GM23338 (cell line): Measurements from ENCODE around the gene PLEKHG5. TPM values are rescaled to one million over a fixed set of nuclear protein-coding genes. Genes with fewer than 3 reads are reported as not detected.

Experiments used
- ATAC-seq: fragments of 200-7000 bp; cut with Tn5 transposase; 3 replicates; pipeline ENCODE4 v1.9.1; 2020
- DNase-seq: peaks from one replicate; pipeline ENCODE4 v3.0.0-alpha.2; 2015; ENCODE audit warnings: low spot score
- H2AFZ ChIP-seq: fragments of 200-600 bp; sonication (generic); 2 replicates; pipeline ENCODE4 v1.8.0; 2016; ENCODE audit warnings: antibody characterized with exemption, mild to moderate bottlenecking, moderate library complexity
- H3F3A ChIP-seq: fragments of 200-600 bp; sonication (generic); replicated peaks from 2 replicates; pipeline ENCODE4 v1.8.0; 2017; ENCODE audit warnings: antibody characterized with exemption, mixed run types, low read depth
- H3K27ac ChIP-seq: fragments of 200-600 bp; sonication (generic); 2 replicates; pipeline ENCODE4 v1.6.1; 2016; ENCODE audit warnings: low read depth
- H3K27me3 ChIP-seq: fragments of 200-600 bp; sonication (generic); 2 replicates; pipeline ENCODE4 v1.8.0; 2016; ENCODE audit warnings: mild to moderate bottlenecking, mixed run types, moderate library complexity; ENCODE audit not compliant: insufficient read depth
- H3K36me3 ChIP-seq: fragments of 200-600 bp; sonication (generic); 2 replicates; pipeline ENCODE4 v1.8.0; 2016; ENCODE audit warnings: mild to moderate bottlenecking; ENCODE audit not compliant: insufficient read depth
- H3K4me1 ChIP-seq: fragments of 200-600 bp; sonication (generic); 2 replicates; pipeline ENCODE4 v1.8.0; 2016; ENCODE audit warnings: mild to moderate bottlenecking, moderate library complexity; ENCODE audit not compliant: insufficient read depth
- H3K4me2 ChIP-seq: fragments of 200-600 bp; sonication (generic); 2 replicates; pipeline ENCODE4 v1.7.1; 2017; ENCODE audit warnings: mixed run types
- H3K4me3 ChIP-seq: fragments of 200-600 bp; sonication (generic); 2 replicates; pipeline ENCODE4 v1.6.1; 2016; ENCODE audit warnings: mixed run types
- H3K79me2 ChIP-seq: fragments of 200-600 bp; sonication (generic); replicated peaks from 2 replicates; pipeline ENCODE4 v1.8.0; 2017; ENCODE audit warnings: mild to moderate bottlenecking; ENCODE audit not compliant: insufficient read depth
- H3K9me2 ChIP-seq: fragments of 200-600 bp; sonication (generic); 2 replicates; pipeline ENCODE4 v1.8.0; 2017; ENCODE audit not compliant: insufficient read depth
- H4K20me1 ChIP-seq: fragments of 200-600 bp; sonication (generic); replicated peaks from 2 replicates; pipeline ENCODE4 v1.8.0; 2017; ENCODE audit warnings: mild to moderate bottlenecking; ENCODE audit not compliant: insufficient read depth
- H3K27ac Mint-ChIP-seq: 2 replicates; pipeline ENCODE4 v1.8.0; 2020; ENCODE audit warnings: inconsistent platforms, mild to moderate bottlenecking, moderate library complexity, mixed read lengths
- H3K27me3 Mint-ChIP-seq: 3 replicates; pipeline ENCODE4 v1.8.0; 2022; ENCODE audit warnings: low read depth, mild to moderate bottlenecking, moderate library complexity, mixed read lengths, inconsistent platforms; ENCODE audit not compliant: insufficient read depth, poor library complexity
- H3K36me3 Mint-ChIP-seq: 3 replicates; pipeline ENCODE4 v1.8.0; 2021; ENCODE audit warnings: low read depth, mild to moderate bottlenecking, inconsistent platforms, moderate library complexity, mixed read lengths
- H3K4me1 Mint-ChIP-seq: 3 replicates; pipeline ENCODE4 v1.8.0; 2020; ENCODE audit warnings: mild to moderate bottlenecking, inconsistent platforms, mixed read lengths
- H3K4me3 Mint-ChIP-seq: 3 replicates; pipeline ENCODE4 v1.8.0; 2021; ENCODE audit warnings: moderate library complexity, mild to moderate bottlenecking, inconsistent platforms, mixed read lengths
- H3K9me3 Mint-ChIP-seq: 3 replicates; pipeline ENCODE4 v1.8.0; 2020; ENCODE audit warnings: moderate library complexity, mild to moderate bottlenecking, inconsistent platforms, mixed read lengths
- CREB1 ChIP-seq: fragments of 250-450 bp; sonication (Bioruptor Pico); IDR thresholded peaks from 2 replicates; pipeline ENCODE4 v1.5.0; 2020; ENCODE audit warnings: low read depth, mild to moderate bottlenecking, moderate library complexity
- EZH2 ChIP-seq: fragments of 200-600 bp; sonication (generic); IDR thresholded peaks from one replicate; pipeline ENCODE4 v1.8.0; 2017; ENCODE audit warnings: antibody characterized with exemption, mild to moderate bottlenecking, low read depth; ENCODE audit not compliant: unreplicated experiment
- EZH2phosphoT487 ChIP-seq: fragments of 200-600 bp; sonication (generic); IDR thresholded peaks from one replicate; pipeline ENCODE4 v1.8.1; 2018; ENCODE audit warnings: antibody characterized with exemption; ENCODE audit not compliant: unreplicated experiment
- POLR2AphosphoS5 ChIP-seq: IDR thresholded peaks from 2 replicates; pipeline ENCODE4 v1.6.1; 2016; ENCODE audit warnings: antibody characterized with exemption, low read depth
- STAT1 ChIP-seq: IDR thresholded peaks from one replicate; pipeline ENCODE4 v1.6.1; 2016; ENCODE audit warnings: antibody characterized with exemption; ENCODE audit not compliant: unreplicated experiment
- ZNF331 ChIP-seq: fragments of 250-450 bp; sonication (Bioruptor Pico); IDR thresholded peaks from 2 replicates; pipeline ENCODE4 v1.5.0; 2020; ENCODE audit warnings: low read depth, mild to moderate bottlenecking, moderate library complexity
- polyA plus RNA-seq: library from polyadenylated mRNA; unstranded; fragments of >200 nt; fragmentation: Nextera tagmentation; extraction: Ambion mirVana; gene quantifications from 2 replicates; pipeline ENCODE4 v1.2.1, GENCODE V29; 2016
- total RNA-seq: library from RNA; depleted of rRNA; stranded (reverse); fragments of >200 nt; shearing (Covaris generic); gene quantifications from 2 replicates; pipeline ENCODE4 v1.2.3, GENCODE V29; 2014
- TF ChIP-seq, protein P1 (sequence below): IDR thresholded peaks from 2 replicates; pipeline ENCODE4 v1.6.1; 2016; ENCODE audit warnings: antibody characterized with exemption
- TF ChIP-seq, protein P2 (sequence below), 2 experiments: fragments of 200-600 bp in 1 of 2; sonication (generic) in 1 of 2; conservative IDR thresholded peaks; 2 replicates each; pipeline versions ENCODE4 v1.5.1 to v1.6.1; 2016 to 2017; ENCODE audit warnings: antibody characterized with exemption in 2 of 2, low read depth in 2 of 2, mild to moderate bottlenecking in 2 of 2, moderate library complexity in 1 of 2
- TF ChIP-seq, protein P3 (sequence below): IDR thresholded peaks from one replicate; pipeline ENCODE4 v1.6.1; 2018; ENCODE audit warnings: antibody characterized with exemption; ENCODE audit not compliant: unreplicated experiment

The PLEKHG5 gene
- total and polyA plus RNA-seq, 2 experiments from 2014 or later, result 9.0 to 26.4 TPM

DNA sequence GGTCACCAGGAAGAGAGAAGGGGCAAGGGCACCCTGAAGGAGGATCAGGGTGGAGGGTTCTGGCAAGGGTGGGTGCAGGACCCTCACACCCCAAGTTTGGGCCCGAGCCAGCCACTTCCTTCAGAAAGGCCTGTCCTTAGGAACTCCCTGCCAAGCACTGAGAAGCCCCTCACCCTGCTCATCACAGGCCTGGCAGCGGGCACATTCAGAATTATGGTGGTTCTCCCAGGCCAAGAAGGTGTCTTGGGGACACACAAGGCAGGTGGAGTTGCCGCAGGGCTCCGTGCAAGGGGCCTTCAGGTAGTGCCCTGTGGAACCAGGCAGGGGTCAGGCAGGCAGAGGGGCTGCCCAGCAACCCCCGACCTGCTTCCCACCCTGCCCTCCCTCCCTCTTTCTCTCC lies 26.6 kb downstream of the PLEKHG5 start:
- Mint-ChIP-seq H3K36me3 (peaks cover 27% of the 10 kb centered on the region), H3K9me3 (no peaks in the 10 kb centered on the region; the same call in 1 of the 3 replicates), H3K4me3 (peak overlapping the region; percentile 24; the same call in 2 of the 3 replicates), H3K27me3 (peaks cover 14% of the 10 kb centered on the region), H3K4me1 (peaks cover 15% of the 10 kb centered on the region), H3K27ac (no peak overlapping the region)
- Histone ChIP-seq H3K79me2 (no peaks in the 10 kb centered on the region), H4K20me1 (peaks cover 2% of the 10 kb centered on the region; the same call in 1 of the 2 replicates), H3K9me2 (no peaks in the 10 kb centered on the region), H3K36me3 (no peaks in the 10 kb centered on the region), H3K27ac (no peak overlapping the region), H3K4me3 (no peak overlapping the region), H2AFZ (no peak overlapping the region), H3F3A (peaks cover 13% of the 10 kb centered on the region; the same call in 1 of the 2 replicates), H3K27me3 (peaks cover 5% of the 10 kb centered on the region; the same call in 1 of the 2 replicates), H3K4me1 (peaks cover 12% of the 10 kb centered on the region), H3K4me2 (no peak overlapping the region)
- DNase-seq (no peak), ATAC-seq (no peak)
- no peak for TF ChIP-seq STAT1
- TF ChIP-seq CREB1 (CRISPR knock-in tag), result no peak
- no peak for TF ChIP-seq EZH2
- TF ChIP-seq, protein P1, sequence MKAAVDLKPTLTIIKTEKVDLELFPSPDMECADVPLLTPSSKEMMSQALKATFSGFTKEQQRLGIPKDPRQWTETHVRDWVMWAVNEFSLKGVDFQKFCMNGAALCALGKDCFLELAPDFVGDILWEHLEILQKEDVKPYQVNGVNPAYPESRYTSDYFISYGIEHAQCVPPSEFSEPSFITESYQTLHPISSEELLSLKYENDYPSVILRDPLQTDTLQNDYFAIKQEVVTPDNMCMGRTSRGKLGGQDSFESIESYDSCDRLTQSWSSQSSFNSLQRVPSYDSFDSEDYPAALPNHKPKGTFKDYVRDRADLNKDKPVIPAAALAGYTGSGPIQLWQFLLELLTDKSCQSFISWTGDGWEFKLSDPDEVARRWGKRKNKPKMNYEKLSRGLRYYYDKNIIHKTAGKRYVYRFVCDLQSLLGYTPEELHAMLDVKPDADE, result no peak
- TF ChIP-seq ZNF331, result no peak
- TF ChIP-seq, protein P2, sequence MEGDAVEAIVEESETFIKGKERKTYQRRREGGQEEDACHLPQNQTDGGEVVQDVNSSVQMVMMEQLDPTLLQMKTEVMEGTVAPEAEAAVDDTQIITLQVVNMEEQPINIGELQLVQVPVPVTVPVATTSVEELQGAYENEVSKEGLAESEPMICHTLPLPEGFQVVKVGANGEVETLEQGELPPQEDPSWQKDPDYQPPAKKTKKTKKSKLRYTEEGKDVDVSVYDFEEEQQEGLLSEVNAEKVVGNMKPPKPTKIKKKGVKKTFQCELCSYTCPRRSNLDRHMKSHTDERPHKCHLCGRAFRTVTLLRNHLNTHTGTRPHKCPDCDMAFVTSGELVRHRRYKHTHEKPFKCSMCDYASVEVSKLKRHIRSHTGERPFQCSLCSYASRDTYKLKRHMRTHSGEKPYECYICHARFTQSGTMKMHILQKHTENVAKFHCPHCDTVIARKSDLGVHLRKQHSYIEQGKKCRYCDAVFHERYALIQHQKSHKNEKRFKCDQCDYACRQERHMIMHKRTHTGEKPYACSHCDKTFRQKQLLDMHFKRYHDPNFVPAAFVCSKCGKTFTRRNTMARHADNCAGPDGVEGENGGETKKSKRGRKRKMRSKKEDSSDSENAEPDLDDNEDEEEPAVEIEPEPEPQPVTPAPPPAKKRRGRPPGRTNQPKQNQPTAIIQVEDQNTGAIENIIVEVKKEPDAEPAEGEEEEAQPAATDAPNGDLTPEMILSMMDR (conservative IDR thresholded peaks at IDR 0.05; ENCODE audit: low read depth in 2 of 2), result no peak
- TF ChIP-seq, protein P3, sequence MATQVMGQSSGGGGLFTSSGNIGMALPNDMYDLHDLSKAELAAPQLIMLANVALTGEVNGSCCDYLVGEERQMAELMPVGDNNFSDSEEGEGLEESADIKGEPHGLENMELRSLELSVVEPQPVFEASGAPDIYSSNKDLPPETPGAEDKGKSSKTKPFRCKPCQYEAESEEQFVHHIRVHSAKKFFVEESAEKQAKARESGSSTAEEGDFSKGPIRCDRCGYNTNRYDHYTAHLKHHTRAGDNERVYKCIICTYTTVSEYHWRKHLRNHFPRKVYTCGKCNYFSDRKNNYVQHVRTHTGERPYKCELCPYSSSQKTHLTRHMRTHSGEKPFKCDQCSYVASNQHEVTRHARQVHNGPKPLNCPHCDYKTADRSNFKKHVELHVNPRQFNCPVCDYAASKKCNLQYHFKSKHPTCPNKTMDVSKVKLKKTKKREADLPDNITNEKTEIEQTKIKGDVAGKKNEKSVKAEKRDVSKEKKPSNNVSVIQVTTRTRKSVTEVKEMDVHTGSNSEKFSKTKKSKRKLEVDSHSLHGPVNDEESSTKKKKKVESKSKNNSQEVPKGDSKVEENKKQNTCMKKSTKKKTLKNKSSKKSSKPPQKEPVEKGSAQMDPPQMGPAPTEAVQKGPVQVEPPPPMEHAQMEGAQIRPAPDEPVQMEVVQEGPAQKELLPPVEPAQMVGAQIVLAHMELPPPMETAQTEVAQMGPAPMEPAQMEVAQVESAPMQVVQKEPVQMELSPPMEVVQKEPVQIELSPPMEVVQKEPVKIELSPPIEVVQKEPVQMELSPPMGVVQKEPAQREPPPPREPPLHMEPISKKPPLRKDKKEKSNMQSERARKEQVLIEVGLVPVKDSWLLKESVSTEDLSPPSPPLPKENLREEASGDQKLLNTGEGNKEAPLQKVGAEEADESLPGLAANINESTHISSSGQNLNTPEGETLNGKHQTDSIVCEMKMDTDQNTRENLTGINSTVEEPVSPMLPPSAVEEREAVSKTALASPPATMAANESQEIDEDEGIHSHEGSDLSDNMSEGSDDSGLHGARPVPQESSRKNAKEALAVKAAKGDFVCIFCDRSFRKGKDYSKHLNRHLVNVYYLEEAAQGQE, result no peak
- TF ChIP-seq POLR2AphosphoS5, result no peak
- no peak for TF ChIP-seq EZH2phosphoT487

DNA sequence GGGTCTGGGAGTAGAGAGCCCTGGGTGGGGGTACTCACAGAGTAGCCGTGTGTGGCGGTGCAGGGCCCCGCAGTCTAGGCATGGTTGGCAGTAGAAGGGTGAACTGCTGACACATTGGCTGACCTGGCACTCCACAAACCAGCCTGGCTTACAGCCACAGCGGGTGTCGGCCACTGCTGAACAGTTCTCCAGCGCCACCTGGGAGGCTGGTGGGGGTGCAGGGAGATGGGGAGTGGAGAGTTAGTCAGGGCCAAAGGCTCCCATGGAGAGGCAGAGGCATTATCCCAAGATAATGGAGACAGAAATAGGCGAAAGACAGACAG lies 27.0 kb downstream of the PLEKHG5 start:
- no peak overlapping the region for H3K4me2 ChIP-seq
- peaks cover 5% of the 10 kb centered on the region; the same call in 1 of the 2 replicates for H3K27me3 ChIP-seq
- Mint-ChIP-seq H3K4me1 (peaks cover 18% of the 10 kb centered on the region), H3K27ac (no peak overlapping the region), H3K27me3 (peaks cover 15% of the 10 kb centered on the region), H3K36me3 (peaks cover 24% of the 10 kb centered on the region), H3K9me3 (no peaks in the 10 kb centered on the region; the same call in 1 of the 3 replicates), H3K4me3 (peak overlapping the region; percentile 24; the same call in 2 of the 3 replicates)
- H3K4me3 ChIP-seq, result no peak overlapping the region
- DNase-seq (no peak), ATAC-seq (peak; percentile 1; the same call in 2 of the 3 replicates)
- H3K79me2 ChIP-seq, result no peaks in the 10 kb centered on the region
- H3K27ac ChIP-seq, result no peak overlapping the region
- no peak for TF ChIP-seq EZH2
- TF ChIP-seq, protein P2 (conservative IDR thresholded peaks at IDR 0.05; ENCODE audit: low read depth in 2 of 2), result peak in 1 of 2 experiments; percentile 46; a peak in 2 of 4 replicates
- peaks cover 12% of the 10 kb centered on the region; the same call in 1 of the 2 replicates for H3F3A ChIP-seq
- H2AFZ ChIP-seq, result no peak overlapping the region
- H3K9me2 ChIP-seq, result no peaks in the 10 kb centered on the region
- peaks cover 12% of the 10 kb centered on the region for H3K4me1 ChIP-seq
- H3K36me3 ChIP-seq, result no peaks in the 10 kb centered on the region
- H4K20me1 ChIP-seq, result no peaks in the 10 kb centered on the region; the same call in 1 of the 2 replicates
